Calu3 (cell line): ENCODE measurements around the gene RBM12. TPM values are rescaled to one million over a fixed set of nuclear protein-coding genes. Genes with fewer than 3 reads are reported as not detected.

Source experiments
- BruUV-seq: library from RNA; stranded (reverse); fragments of 400-500 nt; replicated peaks from 2 replicates; lab custom pipeline; 2021; lab: Mats Ljungman, UMichigan
- CTCF ChIA-PET: fragments of 300-600 bp; sonication (Branson Sonifier 250); formaldehyde crosslinking; loops from one replicate; lab custom pipeline; 2022; ENCODE audit warnings: antibody characterized with exemption; lab: Charles Lee
- DNase-seq: peaks from one replicate; pipeline ENCODE4 v3.0.0; 2022
- H3K27ac Mint-ChIP-seq: one replicate; pipeline ENCODE4 v1.8.0; 2022; ENCODE audit warnings: mixed read lengths; ENCODE audit not compliant: unreplicated experiment
- H3K27me3 Mint-ChIP-seq: one replicate; pipeline ENCODE4 v1.8.0; 2022; ENCODE audit warnings: mixed read lengths; ENCODE audit not compliant: unreplicated experiment
- H3K36me3 Mint-ChIP-seq: one replicate; pipeline ENCODE4 v1.8.0; 2022; ENCODE audit warnings: mild to moderate bottlenecking, moderate library complexity, mixed read lengths; ENCODE audit not compliant: insufficient read depth, unreplicated experiment
- H3K4me1 Mint-ChIP-seq: one replicate; pipeline ENCODE4 v1.8.0; 2022; ENCODE audit warnings: mild to moderate bottlenecking, low read depth, mixed read lengths; ENCODE audit not compliant: unreplicated experiment
- H3K4me3 Mint-ChIP-seq: one replicate; pipeline ENCODE4 v1.8.0; 2022; ENCODE audit warnings: mild to moderate bottlenecking, low read depth, moderate library complexity, mixed read lengths; ENCODE audit not compliant: unreplicated experiment
- H3K9me3 Mint-ChIP-seq: one replicate; pipeline ENCODE4 v1.8.0; 2022; ENCODE audit warnings: low read depth, mixed read lengths; ENCODE audit not compliant: unreplicated experiment
- intact Hi-C: fragments of 100-400 bp; cut with micrococcal nuclease; formaldehyde crosslinking; loops from one replicate; pipeline ENCODE4 v1.10.0; 2022; ENCODE audit not compliant: unreplicated experiment
- total RNA-seq: library from RNA; stranded (reverse); gene quantifications from 2 replicates; pipeline ENCODE4 v1.2.3, GENCODE V29; 2022
- TF ChIP-seq, protein P1 (sequence below): fragments of 200-600 bp; IDR thresholded peaks from one replicate; pipeline ENCODE4 v1.8.0; 2022; ENCODE audit warnings: antibody characterized with exemption; ENCODE audit not compliant: unreplicated experiment

The RBM12 gene
- total RNA-seq, 1 experiment from 2014 or later, result 133 TPM

DNA sequence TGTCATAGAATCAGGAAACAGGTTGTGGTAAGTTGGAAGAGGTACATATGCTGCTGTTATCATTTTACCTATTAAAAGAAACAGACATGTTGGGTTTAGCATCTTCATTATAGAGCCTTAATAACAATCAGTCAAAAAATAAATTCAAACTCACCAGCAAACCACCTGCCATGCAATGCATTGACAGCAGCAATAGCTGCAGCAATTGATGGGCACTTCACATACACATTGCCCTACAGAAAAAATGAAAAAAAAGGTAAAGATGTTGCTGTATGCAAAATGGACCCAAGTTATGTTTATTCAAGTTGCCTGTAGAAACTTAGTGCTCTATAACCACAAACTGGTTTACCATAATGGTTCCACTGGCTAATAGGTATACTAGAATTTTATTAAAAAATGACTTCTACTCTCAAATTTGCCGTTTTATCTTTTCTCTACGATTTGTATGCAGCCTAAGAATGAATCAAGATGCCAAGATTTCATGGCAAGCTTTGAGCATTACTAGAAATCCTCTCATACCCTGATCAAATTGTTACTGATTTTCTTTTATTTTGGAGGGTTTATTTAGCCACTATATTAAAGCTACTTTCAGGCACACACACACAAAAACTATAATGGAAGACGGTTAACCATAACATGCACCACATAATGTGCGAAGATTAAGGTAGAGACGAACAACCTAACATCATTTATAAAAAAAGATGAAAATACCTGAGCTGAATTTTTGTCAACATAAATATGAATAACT lies 40.0 kb upstream of the RBM12 start:
- BruUV-seq, result no TSS peak
- intact Hi-C loops, result no loop called here
- no peak for DNase-seq
- peaks cover 7% of the 10 kb centered on the region for H3K4me1 Mint-ChIP-seq
- no peak overlapping the region for H3K4me3 Mint-ChIP-seq
- no peaks in the 10 kb centered on the region for H3K9me3 Mint-ChIP-seq
- peak overlapping the region; percentile 30 for H3K27ac Mint-ChIP-seq
- peaks cover 96% of the 10 kb centered on the region for H3K36me3 Mint-ChIP-seq
- CTCF ChIA-PET, result interaction anchor here (0.7 kb wide), 1 partner anchor 271 kb away, joined by 6 read pairs; no protein-coding TSS in a partner anchor
- TF ChIP-seq, protein P1, sequence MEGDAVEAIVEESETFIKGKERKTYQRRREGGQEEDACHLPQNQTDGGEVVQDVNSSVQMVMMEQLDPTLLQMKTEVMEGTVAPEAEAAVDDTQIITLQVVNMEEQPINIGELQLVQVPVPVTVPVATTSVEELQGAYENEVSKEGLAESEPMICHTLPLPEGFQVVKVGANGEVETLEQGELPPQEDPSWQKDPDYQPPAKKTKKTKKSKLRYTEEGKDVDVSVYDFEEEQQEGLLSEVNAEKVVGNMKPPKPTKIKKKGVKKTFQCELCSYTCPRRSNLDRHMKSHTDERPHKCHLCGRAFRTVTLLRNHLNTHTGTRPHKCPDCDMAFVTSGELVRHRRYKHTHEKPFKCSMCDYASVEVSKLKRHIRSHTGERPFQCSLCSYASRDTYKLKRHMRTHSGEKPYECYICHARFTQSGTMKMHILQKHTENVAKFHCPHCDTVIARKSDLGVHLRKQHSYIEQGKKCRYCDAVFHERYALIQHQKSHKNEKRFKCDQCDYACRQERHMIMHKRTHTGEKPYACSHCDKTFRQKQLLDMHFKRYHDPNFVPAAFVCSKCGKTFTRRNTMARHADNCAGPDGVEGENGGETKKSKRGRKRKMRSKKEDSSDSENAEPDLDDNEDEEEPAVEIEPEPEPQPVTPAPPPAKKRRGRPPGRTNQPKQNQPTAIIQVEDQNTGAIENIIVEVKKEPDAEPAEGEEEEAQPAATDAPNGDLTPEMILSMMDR, result no peak
- H3K27me3 Mint-ChIP-seq, result no peaks in the 10 kb centered on the region

DNA sequence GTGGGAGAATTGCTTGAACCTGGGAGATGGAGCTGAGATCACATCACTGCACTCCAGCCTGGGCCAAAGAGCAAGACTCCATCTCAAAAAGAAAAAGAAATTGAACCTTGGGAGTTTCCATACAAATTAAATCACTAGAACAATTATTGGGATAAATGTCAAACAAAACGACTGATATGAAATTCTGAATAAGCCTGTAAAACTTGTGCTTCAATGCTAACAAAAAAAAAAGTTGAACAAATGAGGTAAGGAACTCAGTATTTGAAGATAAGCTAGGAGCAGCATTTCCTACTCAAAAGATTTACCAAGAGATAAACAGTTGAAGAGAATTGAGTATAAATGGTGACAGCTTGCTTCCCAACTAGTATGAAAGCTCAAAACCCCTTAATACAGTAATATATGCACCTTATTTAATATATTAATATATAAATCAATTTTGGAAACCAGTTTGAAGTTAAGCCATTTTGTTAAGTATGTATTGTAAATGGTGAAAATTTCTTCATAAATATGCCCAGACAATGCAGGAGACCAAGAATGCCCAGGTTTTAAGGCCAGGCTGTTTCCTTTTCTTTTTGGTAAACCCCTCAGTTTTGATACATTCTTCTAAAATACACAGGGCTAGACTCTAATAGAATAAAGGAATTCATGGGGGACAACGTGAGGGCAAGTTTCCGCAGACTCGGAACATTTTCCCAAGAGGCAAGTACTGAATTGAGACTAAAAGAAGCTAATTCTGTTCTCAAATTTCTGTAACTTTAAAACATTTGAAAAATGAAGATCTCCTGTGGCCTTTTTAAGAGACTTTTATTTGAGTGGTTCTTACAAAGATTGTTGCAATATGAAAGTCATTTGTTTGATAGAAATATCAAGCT lies 38.4 kb upstream of the RBM12 start:
- H3K4me1 Mint-ChIP-seq, result peaks cover 13% of the 10 kb centered on the region
- CTCF ChIA-PET, result interaction anchor here (0.5 to 1.2 kb wide), 3 partner anchors 39 to 811 kb away, joined by 3 read pairs; partner anchors contain the start of gene RBM39
- no TSS peak for BruUV-seq
- H3K36me3 Mint-ChIP-seq, result peaks cover 96% of the 10 kb centered on the region
- H3K27ac Mint-ChIP-seq, result peak overlapping the region; percentile 86
- H3K4me3 Mint-ChIP-seq, result no peak overlapping the region
- TF ChIP-seq, protein P1, result no peak
- DNase-seq, result no peak
- no peaks in the 10 kb centered on the region for H3K27me3 Mint-ChIP-seq
- no peaks in the 10 kb centered on the region for H3K9me3 Mint-ChIP-seq
- intact Hi-C loops, result no loop called here

DNA sequence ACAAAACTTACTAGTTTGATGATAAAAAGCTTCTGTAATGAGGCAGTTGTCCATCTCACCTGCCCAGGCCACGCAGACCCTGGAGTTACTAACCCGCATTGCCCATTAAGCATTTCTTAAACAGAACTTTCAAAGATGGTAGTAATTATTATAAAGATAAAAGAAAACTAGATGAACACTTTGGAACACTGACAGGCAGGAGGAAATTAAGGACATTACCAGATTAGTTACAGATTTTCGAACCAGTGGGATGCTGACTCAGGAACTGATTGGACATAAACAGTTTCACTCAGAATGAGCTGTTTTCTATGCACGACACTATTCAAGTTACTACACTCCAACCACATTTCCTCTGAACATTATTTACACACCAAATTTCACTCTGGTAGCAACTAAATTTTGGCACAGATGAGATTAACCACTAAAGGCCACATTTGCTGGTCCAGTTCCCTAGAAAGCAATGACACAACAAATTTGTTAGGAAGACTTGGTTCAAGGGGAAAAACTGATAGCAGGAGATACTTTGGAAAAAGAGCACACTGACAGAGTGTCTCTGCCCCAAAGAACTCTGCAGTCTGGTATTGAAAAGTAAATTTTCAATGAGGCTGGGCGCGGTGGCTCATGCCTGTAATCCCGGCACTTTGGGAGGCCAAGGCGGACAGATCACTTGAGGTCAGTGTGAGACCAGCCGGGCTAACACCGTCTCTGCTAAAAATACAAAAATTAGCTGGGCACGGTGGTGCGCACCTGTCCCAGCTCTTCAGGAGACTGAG lies 37.5 kb upstream of the RBM12 start:
- no peak overlapping the region for H3K4me3 Mint-ChIP-seq

More for the DNA sequence above, 37.5 kb upstream of the RBM12 start:
- H3K9me3 Mint-ChIP-seq, result no peaks in the 10 kb centered on the region
- CTCF ChIA-PET, result interaction anchor here (0.5 to 1.2 kb wide), 3 partner anchors 9 to 811 kb away, joined by 3 to 4 read pairs (median 3); no protein-coding TSS in a partner anchor
- H3K36me3 Mint-ChIP-seq, result peaks cover 89% of the 10 kb centered on the region
- BruUV-seq, result no TSS peak
- TF ChIP-seq, protein P1, result no peak
- no peaks in the 10 kb centered on the region for H3K27me3 Mint-ChIP-seq
- DNase-seq, result no peak
- intact Hi-C loops, result no loop called here
- peaks cover 22% of the 10 kb centered on the region for H3K4me1 Mint-ChIP-seq
- peak overlapping the region; percentile 55 for H3K27ac Mint-ChIP-seq
